Motor neuron (in vitro differentiated cells): ENCODE results near the gene GALNT14. TPM values are rescaled to one million over a fixed set of nuclear protein-coding genes. Genes with fewer than 3 reads are reported as not detected.

Experiments
- ATAC-seq, 8 experiments: fragments of 200-7000 bp; cut with Tn5 transposase; replicated peaks in 6 of 8; 2 replicates each; pipeline ENCODE4 v1.8.0; 2021; ENCODE audit warnings: mild to moderate bottlenecking in 8 of 8, moderate library complexity in 8 of 8
- H3K27ac ChIP-seq, 2 donors: fragments of 250-450 bp; sonication (Bioruptor Pico); 2 replicates each; pipeline ENCODE4 v1.9.0; 2021; ENCODE audit warnings: antibody characterized with exemption in 2 of 2, mild to moderate bottlenecking in 2 of 2, moderate library complexity in 1 of 2
- H3K4me1 ChIP-seq, 2 donors: fragments of 250-450 bp; sonication (Bioruptor Pico); replicated peaks in 1 of 2; 2 replicates each; pipeline ENCODE4 v1.6.1; 2021; ENCODE audit warnings: antibody characterized with exemption in 2 of 2, mild to moderate bottlenecking in 2 of 2, moderate library complexity in 1 of 2
- H3K4me3 ChIP-seq, 5 donors: fragments of 250-450 bp; sonication (Bioruptor Pico); 2 replicates each; pipeline ENCODE4 v1.9.0; 2021; ENCODE audit warnings: antibody characterized with exemption in 5 of 5, mild to moderate bottlenecking in 5 of 5, moderate library complexity in 4 of 5
- WGBS, 10 experiments: fragments of 450-650 bp; shearing (Covaris generic); methylation state at CpG; one replicate each; pipeline ENCODE4 v1.0.0; 2022; 5-methylcytosine and 5-hydroxymethylcytosine counted together
- in situ Hi-C, 9 experiments: fragments of 400-800 bp; cut with MboI; loops; one replicate each; pipeline ENCODE4 v1.15.0; 2021; ENCODE audit warnings: low sequenced_read_pairs in 9 of 9, low pct_unique_long_range_greater_than_20kb in 2 of 9; ENCODE audit not compliant: unreplicated experiment in 9 of 9
- total RNA-seq, 8 experiments: library from RNA; unstranded; fragments of 300-600 nt; gene quantifications; 2 replicates each; pipeline versions ENCODE4 v1.2.3 to v1.2.4, GENCODE V29; 2022

GALNT14 gene
- total RNA-seq, 8 experiments from 2014 or later: 0.21 to 17.0 (median 1.6) TPM; not detected in 1

GRCh38 chr2:31101701-31102100 lies 36.5 kb downstream of the GALNT14 start:
- no peak for ATAC-seq
- in situ Hi-C loops: no loop called here
- no peaks in the 10 kb centered on the region for H3K4me1 ChIP-seq
- H3K27ac ChIP-seq: no peak overlapping the region
- WGBS, 10 experiments: 50 to 100% (median 84%) methylated on average over 1 to 2 of the region's 2 CpGs
- no peak overlapping the region for H3K4me3 ChIP-seq

- 0 to 100% (median 47%) methylated on average over 1 to 2 of the region's 2 CpGs; no CpG with 5 or more reads in 3 of the 10 experiments for WGBS, 10 experiments
These were observed 40.2 kb downstream of the GALNT14 start for GRCh38 chr2:31097962-31098613.

DNA sequence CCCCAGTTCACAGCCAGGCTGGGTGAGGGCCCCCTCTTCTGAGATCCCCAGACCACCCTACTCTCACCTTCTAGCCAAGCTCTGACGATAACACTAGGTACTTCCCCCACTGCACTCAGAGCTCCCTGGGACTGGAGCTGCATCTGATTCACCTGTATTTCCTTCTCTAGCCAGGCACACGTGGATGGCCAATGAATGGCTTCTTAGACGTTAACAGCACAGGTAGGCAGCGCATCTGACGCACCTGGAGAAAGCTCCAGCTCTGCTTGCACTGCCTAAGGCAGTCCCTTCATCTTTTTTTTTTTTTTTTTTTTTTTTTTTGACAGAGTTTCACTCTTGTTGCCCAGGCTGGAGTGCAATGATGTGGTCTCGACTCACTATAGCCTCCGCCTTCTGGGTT lies 48.1 kb downstream of the GALNT14 start:
- 0 to 100% (median 88%) methylated on average over 1 to 2 of the region's 7 CpGs; no CpG with 5 or more reads in 6 of the 10 experiments for WGBS, 10 experiments

More at GRCh38 chr2:31097962-31098613, 40.2 kb downstream of the GALNT14 start:
- no peak overlapping the region for H3K4me3 ChIP-seq
- H3K4me1 ChIP-seq: no peaks in the 10 kb centered on the region
- no peak overlapping the region for H3K27ac ChIP-seq
- in situ Hi-C loops: no loop called here
- no peak for ATAC-seq

DNA sequence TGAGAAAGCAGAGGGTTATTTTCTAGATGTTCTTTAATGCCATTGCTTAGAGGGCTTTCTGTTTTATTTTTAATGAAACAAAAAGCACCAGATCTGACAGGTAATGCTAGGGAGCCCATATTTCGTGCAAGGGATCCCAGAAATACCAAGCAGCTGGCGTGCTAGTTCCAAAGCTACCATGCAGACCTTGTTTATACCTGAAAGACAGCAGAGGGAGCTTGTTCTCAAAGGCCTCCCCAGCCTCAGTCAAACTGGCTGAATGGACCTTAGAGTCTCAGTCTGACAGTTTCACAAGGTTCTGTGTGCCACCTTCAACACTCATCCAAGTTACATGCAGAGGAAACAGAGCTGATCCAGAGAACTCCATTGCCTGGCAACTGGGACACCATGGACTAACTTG lies 48.6 kb downstream of the GALNT14 start:
- Histone ChIP-seq H3K4me3 (no peak overlapping the region), H3K4me1 (no peaks in the 10 kb centered on the region), H3K27ac (no peak overlapping the region)
- in situ Hi-C loops: no loop called here
- 13 to 100% (median 48%) methylated on average over 1 to 2 of the region's 2 CpGs; no CpG with 5 or more reads in 2 of the 10 experiments for WGBS, 10 experiments
- no peak for ATAC-seq

More for the DNA sequence above, 48.1 kb downstream of the GALNT14 start:
- Histone ChIP-seq H3K4me3 (no peak overlapping the region), H3K4me1 (no peaks in the 10 kb centered on the region), H3K27ac (no peak overlapping the region)
- no peak for ATAC-seq
- in situ Hi-C loops: no loop called here

- no peaks in the 10 kb centered on the region for H3K4me1 ChIP-seq
- in situ Hi-C loops: no loop called here
- ATAC-seq: peak in 2 of 8 experiments; percentile 61 to 70
- no peak overlapping the region for H3K4me3 ChIP-seq
- H3K27ac ChIP-seq: no peak overlapping the region
- 0 to 90% (median 68%) methylated on average over 2 to 6 of the region's 6 CpGs; no CpG with 5 or more reads in 2 of the 10 experiments for WGBS, 10 experiments
These were observed 49.6 kb downstream of the GALNT14 start for GRCh38 chr2:31088504-31089195.

DNA sequence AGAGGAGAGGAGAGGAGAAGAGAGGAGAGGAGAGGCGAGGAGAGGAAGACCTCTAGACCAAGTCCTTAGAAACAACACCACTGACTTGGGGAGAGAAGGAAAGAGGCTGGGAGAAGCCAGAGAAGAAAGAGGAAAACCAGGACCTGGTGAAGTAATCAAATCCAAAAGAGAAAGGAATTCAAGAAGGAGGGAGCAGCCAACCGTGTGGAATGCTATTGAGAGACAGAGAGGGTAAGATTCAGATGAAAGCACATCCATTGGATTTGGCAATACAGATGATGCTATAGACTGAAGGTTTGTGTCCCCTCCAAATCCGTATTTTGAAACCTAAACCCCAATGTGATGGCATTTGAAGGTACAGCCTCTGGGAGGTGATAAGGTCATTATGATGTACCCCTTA lies 50.7 kb downstream of the GALNT14 start:
- Histone ChIP-seq H3K4me1 (no peaks in the 10 kb centered on the region), H3K4me3 (no peak overlapping the region), H3K27ac (no peak overlapping the region)
- WGBS, 10 experiments: 0 to 100% (median 38%) methylated on average over 1 to 2 of the region's 3 CpGs; no CpG with 5 or more reads in 2 of the 10 experiments
- ATAC-seq: no peak
- in situ Hi-C loops: no loop called here

DNA sequence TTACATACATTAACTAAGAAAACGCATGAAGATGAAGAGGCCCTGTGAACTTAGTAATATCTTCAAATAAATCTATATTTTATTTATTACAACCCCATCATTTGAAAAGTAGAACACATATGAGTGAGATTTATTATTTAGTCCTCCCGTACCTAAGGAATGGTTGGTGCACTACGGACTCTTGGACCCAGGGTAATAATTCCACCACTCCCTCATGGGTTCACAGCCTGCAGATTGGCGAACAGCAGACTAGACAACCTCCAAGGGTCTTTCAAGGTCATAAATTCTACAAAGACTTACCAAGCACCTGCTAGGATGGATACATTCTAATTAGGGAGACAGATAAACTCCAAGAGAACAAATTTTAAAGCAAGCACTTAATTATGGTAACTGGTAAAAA lies 51.6 kb downstream of the GALNT14 start:
- in situ Hi-C loops: no loop called here
- WGBS, 10 experiments: 33 to 100% (median 82%) methylated on average over 1 to 4 of the region's 4 CpGs; no CpG with 5 or more reads in 1 of the 10 experiments
- no peaks in the 10 kb centered on the region for H3K4me1 ChIP-seq

DNA sequence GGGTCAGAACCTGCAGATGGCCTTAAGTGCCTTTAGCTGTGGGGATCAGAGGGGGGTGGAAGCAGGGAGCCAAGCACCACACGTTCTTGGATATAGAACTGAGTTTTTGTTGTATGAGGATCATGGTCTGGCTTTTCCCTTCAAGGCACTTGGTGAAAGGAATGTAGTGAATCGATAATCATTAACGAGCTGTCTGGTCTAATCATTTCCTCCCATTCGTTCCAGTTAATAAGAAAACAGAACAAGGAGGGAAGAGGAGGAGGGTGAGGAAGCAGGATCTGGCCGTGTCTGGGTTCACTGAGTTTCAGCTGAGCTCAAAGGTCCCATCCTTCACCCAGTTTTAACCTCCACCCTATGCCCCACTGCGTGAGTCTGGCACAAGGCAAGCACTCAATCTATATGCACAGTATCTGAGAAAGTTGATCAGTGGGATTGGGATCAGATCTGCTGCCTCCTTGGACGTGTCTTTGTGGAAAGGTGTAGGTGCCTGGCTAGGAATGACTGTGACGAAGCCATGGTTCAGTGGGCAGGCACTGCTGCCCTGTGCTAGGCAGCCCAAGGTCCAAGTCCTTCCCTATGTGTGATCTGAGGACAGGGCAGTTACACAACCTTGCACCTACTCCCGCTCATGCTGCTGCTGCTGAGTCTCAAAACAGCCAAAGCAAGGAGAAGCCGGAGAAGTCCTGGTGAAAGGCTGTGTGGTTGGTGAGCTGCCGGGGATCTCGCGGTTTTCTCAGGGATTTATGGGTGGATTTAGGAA lies 54.8 kb downstream of the GALNT14 start:
- WGBS, 10 experiments: 0 to 87% (median 54%) methylated on average over 1 to 8 of the region's 13 CpGs; no CpG with 5 or more reads in 2 of the 10 experiments
- ATAC-seq: no peak
- in situ Hi-C loops: no loop called here
- no peak overlapping the region for H3K27ac ChIP-seq
- H3K4me3 ChIP-seq: no peak overlapping the region
- H3K4me1 ChIP-seq: no peaks in the 10 kb centered on the region

More for the DNA sequence above, 51.6 kb downstream of the GALNT14 start:
- ATAC-seq: no peak
- H3K27ac ChIP-seq: no peak overlapping the region
- no peak overlapping the region for H3K4me3 ChIP-seq

GRCh38 chr2:31082002-31082401 lies 56.2 kb downstream of the GALNT14 start:
- 0 to 100% (median 85%) methylated on average over 1 to 2 of the region's 2 CpGs; no CpG with 5 or more reads in 6 of the 10 experiments for WGBS, 10 experiments
- H3K4me1 ChIP-seq: no peaks in the 10 kb centered on the region
- H3K27ac ChIP-seq: no peak overlapping the region
- peak in 1 of 8 experiments; percentile 21 for ATAC-seq
- H3K4me3 ChIP-seq: no peak overlapping the region
- in situ Hi-C loops: no loop called here

GRCh38 chr2:31081492-31081891 lies 56.7 kb downstream of the GALNT14 start:
- Histone ChIP-seq H3K4me3 (no peak overlapping the region), H3K27ac (no peak overlapping the region), H3K4me1 (no peaks in the 10 kb centered on the region)
- 0 to 100% (median 60%) methylated on average over 1 to 2 of the region's 2 CpGs; no CpG with 5 or more reads in 1 of the 10 experiments for WGBS, 10 experiments
- in situ Hi-C loops: no loop called here
- no peak for ATAC-seq

DNA sequence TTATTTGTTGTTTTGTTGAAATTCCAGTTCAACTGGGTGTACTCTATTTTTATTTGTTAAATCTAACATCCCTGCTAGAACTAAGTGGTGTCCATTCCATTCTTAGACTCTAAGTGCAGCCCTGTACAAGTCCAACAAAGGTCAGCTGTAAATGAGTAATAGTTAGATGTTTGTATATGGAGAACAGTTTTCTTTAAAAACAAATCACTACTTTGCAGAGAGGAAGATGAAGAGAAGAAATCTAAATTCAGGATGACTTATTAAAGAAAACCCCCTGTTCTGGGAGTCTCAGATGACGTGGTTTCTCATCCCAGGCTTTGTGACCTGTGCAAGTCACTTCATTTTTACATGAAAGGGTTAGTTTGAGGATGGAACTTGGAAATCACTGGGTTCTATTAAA lies 57.9 kb downstream of the GALNT14 start:
- no peak for ATAC-seq
- H3K4me3 ChIP-seq: no peak overlapping the region
- H3K4me1 ChIP-seq: no peaks in the 10 kb centered on the region
- in situ Hi-C loops: no loop called here
- WGBS, 10 experiments: 0 to 100% (median 68%) methylated on average over 1 of the region's 1 CpG; no CpG with 5 or more reads in 4 of the 10 experiments
- no peak overlapping the region for H3K27ac ChIP-seq

DNA sequence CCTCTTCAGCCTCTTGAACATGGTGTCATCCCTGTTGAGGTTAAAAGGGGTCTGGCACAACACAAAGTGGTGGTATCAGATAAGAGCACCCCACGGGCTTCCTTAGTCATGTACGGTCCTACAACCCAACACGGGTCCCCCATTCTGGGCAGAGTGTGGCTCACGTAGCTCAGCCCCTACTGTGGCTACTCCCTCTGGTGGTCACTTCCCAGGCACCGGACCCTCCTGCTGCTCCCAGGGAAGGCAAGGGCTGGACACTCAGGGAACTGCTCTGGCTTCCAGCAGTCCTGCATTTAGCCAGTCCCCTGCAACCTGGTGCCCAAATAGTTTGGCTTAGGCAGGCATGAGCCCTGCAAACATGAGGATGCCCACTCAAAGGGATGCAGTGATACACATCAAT lies 58.6 kb downstream of the GALNT14 start:
- Histone ChIP-seq H3K4me3 (no peak overlapping the region), H3K27ac (no peak overlapping the region), H3K4me1 (peaks cover 2 to 5% of the 10 kb centered on the region in 2 donors)
- ATAC-seq: peak in 1 of 8 experiments; percentile 40
- 50 to 80% (median 60%) methylated on average over 2 to 5 of the region's 5 CpGs; no CpG with 5 or more reads in 5 of the 10 experiments for WGBS, 10 experiments
- in situ Hi-C loops: no loop called here
